Tibial nerve (tissue), 4 donors: ENCODE data around the gene ABCB9. TPM values are rescaled to one million over a fixed set of nuclear protein-coding genes. Genes with fewer than 3 reads are reported as not detected.
"Not testable (repeated sequence)": the region's sequence is repeated elsewhere in the genome, so short reads cannot be mapped to it uniquely, and the experiment has no call there.

Source experiments
- DNase-seq, 2 donors: peaks; one replicate each; pipeline ENCODE4 v3.0.0-alpha.2; 2019; ENCODE audit warnings: low spot score in 2 of 2
- H3K27ac ChIP-seq, 4 donors: fragments of 200-600 bp; sonication (generic) in 3 of 4; one replicate each; pipeline ENCODE4 v1.5.1; 2017 to 2019; ENCODE audit warnings: mild to moderate bottlenecking in 1 of 4
- H3K27me3 ChIP-seq, 2 donors: fragments of 200-600 bp; sonication (generic) in 1 of 2; one replicate each; pipeline versions ENCODE4 v1.5.1 to v1.6.0; 2017 to 2019
- H3K36me3 ChIP-seq, 3 donors: fragments of 200-600 bp; sonication (generic); one replicate each; pipeline ENCODE4 v1.5.1; 2018 to 2019
- H3K4me1 ChIP-seq, 4 donors: fragments of 200-600 bp; sonication (generic) in 3 of 4; one replicate each; pipeline ENCODE4 v1.5.1; 2017 to 2019
- H3K4me3 ChIP-seq, 4 donors: fragments of 200-600 bp; sonication (generic) in 3 of 4; one replicate each; pipeline ENCODE4 v1.5.1; 2017 to 2019; ENCODE audit warnings: mild to moderate bottlenecking in 1 of 4, moderate library complexity in 1 of 4
- H3K9me3 ChIP-seq, 4 donors: fragments of 200-600 bp; sonication (generic) in 3 of 4; one replicate each; pipeline ENCODE4 v1.5.1; 2017 to 2019
- CTCF ChIP-seq, 5 experiments: fragments of 200-600 bp in 3 of 5; fragments of 450-650 bp in 2 of 5; sonication (generic) in 3 of 5; IDR thresholded peaks; one replicate each; pipeline ENCODE4 v1.5.1; 2016 to 2019; ENCODE audit warnings: antibody characterized with exemption in 5 of 5, mild to moderate bottlenecking in 3 of 5, moderate library complexity in 2 of 5
- EP300 ChIP-seq, 2 donors: sonication (generic); formaldehyde crosslinking; IDR thresholded peaks; one replicate each; pipeline ENCODE4 v1.6.1; 2017; ENCODE audit warnings: antibody characterized with exemption in 2 of 2, mild to moderate bottlenecking in 1 of 2
- POLR2A ChIP-seq, 2 donors: fragments of 450-650 bp; IDR thresholded peaks; one replicate each; pipeline ENCODE4 v1.6.1; 2017; ENCODE audit warnings: antibody characterized with exemption in 2 of 2, mild to moderate bottlenecking in 2 of 2, moderate library complexity in 2 of 2
- WGBS, 2 donors: methylation state at CpG; one replicate each; pipeline ENCODE4 v1.1.5; 2018; 5-methylcytosine and 5-hydroxymethylcytosine counted together
- total RNA-seq, 4 donors: library from RNA; depleted of rRNA; stranded (reverse); fragments of >200 nt; gene quantifications; one replicate each; pipeline ENCODE4 v1.1.0, GENCODE V29; 2016

Gene ABCB9
- total RNA-seq, 4 donors from 2014 or later, result 4.2 to 11.4 (median 6.0) TPM

- DNase-seq, result peak; percentile 72 to 78
- no peak overlapping the region for H3K4me3 ChIP-seq
- H3K27ac ChIP-seq, result peak overlapping the region; percentile 27 to 91 (median 57)
- H3K4me1 ChIP-seq, result peaks cover 0 to 76% (median 35%) of the 10 kb centered on the region in 4 donors
- no peaks in the 10 kb centered on the region for H3K9me3 ChIP-seq
- WGBS, 2 donors, result 37 to 48% methylated on average over 7 to 10 of the region's 10 CpGs
- no peaks in the 10 kb centered on the region for H3K27me3 ChIP-seq
- TF ChIP-seq EP300 (IDR thresholded peaks at IDR 0.05), result peak in 1 of 2 donors; percentile 83
- TF ChIP-seq POLR2A (IDR thresholded peaks at IDR 0.05), result no peak
- peak in 2 of 5 experiments; percentile 23 to 29 for TF ChIP-seq CTCF (IDR thresholded peaks at IDR 0.05)
- H3K36me3 ChIP-seq, result no peaks in the 10 kb centered on the region
Measured at GRCh38 chr12:122946690-122947341, 19.4 kb downstream of the ABCB9 start.

- Histone ChIP-seq H3K4me3 (no peak overlapping the region), H3K36me3 (peaks cover 0 to 1% (median 0%) of the 10 kb centered on the region in 3 donors), H3K27ac (peak overlapping the region in 3 of 4 donors; percentile 3 to 91 (median 59)), H3K9me3 (no peaks in the 10 kb centered on the region), H3K27me3 (no peaks in the 10 kb centered on the region), H3K4me1 (peaks cover 0 to 65% (median 30%) of the 10 kb centered on the region in 4 donors)
- TF ChIP-seq EP300 (IDR thresholded peaks at IDR 0.05) (peak in 1 of 2 donors; percentile 63), POLR2A (IDR thresholded peaks at IDR 0.05) (no peak), CTCF (IDR thresholded peaks at IDR 0.05) (no peak)
- WGBS, 2 donors, result 52% methylated on average over 10 to 12 of the region's 14 CpGs
- DNase-seq, result no peak
Measured at GRCh38 chr12:122944605-122945592, 21.4 kb downstream of the ABCB9 start.

GRCh38 chr12:122943196-122943595 is 23.1 kb downstream of the ABCB9 start:
- H3K27ac ChIP-seq, result peak overlapping the region in 2 of 4 donors; percentile 59 to 91
- 46 to 57% methylated on average over 13 of the region's 13 CpGs for WGBS, 2 donors

GRCh38 chr12:122942637-122943036 is 23.6 kb downstream of the ABCB9 start:
- whole genome bisulfite sequencing, 2 donors, result 86 to 95% methylated on average over 2 of the region's 2 CpGs
- TF ChIP-seq EP300 (IDR thresholded peaks at IDR 0.05), result no peak
- TF ChIP-seq POLR2A (IDR thresholded peaks at IDR 0.05), result no peak
- TF ChIP-seq CTCF (IDR thresholded peaks at IDR 0.05), result no peak
- peak overlapping the region in 2 of 4 donors; percentile 59 to 91 for H3K27ac ChIP-seq
- peaks cover 0 to 48% (median 21%) of the 10 kb centered on the region in 4 donors for H3K4me1 ChIP-seq
- no peak for DNase-seq
- no peaks in the 10 kb centered on the region for H3K27me3 ChIP-seq
- peaks cover 0 to 22% (median 0%) of the 10 kb centered on the region in 3 donors for H3K36me3 ChIP-seq
- no peak overlapping the region for H3K4me3 ChIP-seq
- H3K9me3 ChIP-seq, result no peaks in the 10 kb centered on the region

More at GRCh38 chr12:122943196-122943595, 23.1 kb downstream of the ABCB9 start:
- no peaks in the 10 kb centered on the region for H3K9me3 ChIP-seq
- no peak overlapping the region for H3K4me3 ChIP-seq
- H3K4me1 ChIP-seq, result peaks cover 0 to 52% (median 23%) of the 10 kb centered on the region in 4 donors
- TF ChIP-seq CTCF (IDR thresholded peaks at IDR 0.05) (no peak), EP300 (IDR thresholded peaks at IDR 0.05) (peak in 1 of 2 donors; percentile 22)
- H3K36me3 ChIP-seq, result peaks cover 0 to 16% (median 0%) of the 10 kb centered on the region in 3 donors
- DNase-seq, result no peak
- no peaks in the 10 kb centered on the region for H3K27me3 ChIP-seq

- DNase-seq, result not testable (repeated sequence)
Measured at GRCh38 chr12:122941351-122941750, 24.9 kb downstream of the ABCB9 start.

More at GRCh38 chr12:122941351-122941750, 24.9 kb downstream of the ABCB9 start:
- H3K36me3 ChIP-seq, result peaks cover 0 to 33% (median 0%) of the 10 kb centered on the region in 3 donors
- H3K9me3 ChIP-seq, H3K27me3 ChIP-seq, H3K27ac ChIP-seq, H3K4me3 ChIP-seq: not testable (repeated sequence)
- WGBS, 2 donors, result 88 to 89% methylated on average over 5 of the region's 5 CpGs
- H3K4me1 ChIP-seq, result peaks cover 0 to 35% (median 8%) of the 10 kb centered on the region in 4 donors
